Forelimb muscle (tissue), 1 donor: ENCODE results near the gene DBET. TPM values are rescaled to one million over a fixed set of nuclear protein-coding genes. Genes with fewer than 3 reads are reported as not detected.
"Not testable (repeated sequence)": the region's sequence is repeated elsewhere in the genome, so short reads cannot be mapped to it uniquely, and the experiment has no call there.

Source experiments
- DNase-seq: peaks from one replicate; pipeline ENCODE4 v3.0.0-alpha.2; 2013; ENCODE audit warnings: low read depth
- polyA plus RNA-seq: library from polyadenylated mRNA; unstranded; fragments of 120-200 nt; gene quantifications from one replicate; pipeline ENCODE4 v1.2.1, GENCODE V29; 2013; ENCODE audit not compliant: insufficient read length

The DBET gene
- not detected for polyA plus RNA-seq

DNA sequence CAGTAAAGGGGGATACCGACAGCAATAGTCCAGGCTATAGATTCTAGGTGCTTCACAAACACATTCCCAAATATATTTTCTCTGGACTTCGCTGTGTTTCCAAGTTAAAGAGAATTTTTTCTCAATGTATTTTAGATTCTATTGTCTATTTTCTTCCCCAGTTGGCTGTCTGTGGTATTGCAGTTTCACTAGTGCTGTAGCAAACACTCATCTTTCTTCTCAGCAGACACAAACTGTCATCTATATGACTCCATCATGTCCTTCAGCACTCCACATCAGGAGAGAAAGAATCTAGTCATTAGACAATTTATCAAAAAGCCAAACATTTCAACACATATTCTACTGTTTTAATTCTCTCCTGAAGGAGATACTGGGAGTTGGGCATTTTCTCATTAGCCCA is at the start of gene DBET:
DBET (plus strand) TSS at position 161 of the 400 bp plus-strand sequence.
- not testable (repeated sequence) for DNase-seq

DNA sequence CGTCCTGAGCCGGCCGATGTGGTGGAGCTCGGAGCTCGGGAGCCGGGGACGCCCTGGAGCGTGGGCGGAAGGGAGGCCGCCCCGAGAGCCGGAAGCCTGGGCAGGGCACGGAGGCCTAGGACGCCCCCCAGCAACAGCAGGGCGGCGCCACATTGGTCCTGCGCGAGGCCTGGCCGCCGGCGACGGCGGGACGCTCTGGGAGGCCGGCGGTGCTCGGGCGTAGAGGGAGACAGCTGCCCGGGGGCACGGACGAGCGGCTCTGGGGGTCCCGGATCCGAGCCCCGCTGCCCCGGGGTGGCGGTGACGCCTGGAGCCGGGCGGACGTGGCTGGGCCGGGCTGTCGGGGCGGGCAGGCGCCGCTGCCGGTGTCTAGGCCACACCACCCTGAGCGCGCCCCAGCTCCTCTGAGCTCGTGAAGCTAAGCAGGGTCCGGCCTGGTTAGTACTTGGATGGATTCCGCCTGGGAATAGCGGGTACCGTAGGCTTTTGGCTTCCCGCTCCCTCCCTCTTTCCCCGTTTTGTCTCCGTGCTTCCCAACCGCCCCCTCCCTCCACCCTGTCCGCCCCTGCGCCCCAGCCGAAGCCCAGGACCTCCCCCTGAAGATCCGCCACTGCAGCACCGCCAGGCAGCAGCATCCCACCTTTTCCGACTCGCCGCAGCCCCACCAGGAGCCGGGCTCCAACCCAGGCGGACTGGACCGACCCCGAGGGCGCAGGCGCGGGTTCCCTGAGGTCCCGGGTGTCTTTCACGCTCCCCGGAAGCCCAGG is 49.3 kb upstream of the DBET start:
- no peak for DNase-seq

- DNase-seq: no peak
These were observed 48.5 kb upstream of the DBET start for GRCh38 chr4:190015538-190016368.

- DNase-seq: no peak
These were observed 47.7 kb upstream of the DBET start for GRCh38 chr4:190016369-190017289.

- no peak for DNase-seq
These were observed 46.7 kb upstream of the DBET start for GRCh38 chr4:190017357-190018200.

GRCh38 chr4:190018201-190018920 is 45.9 kb upstream of the DBET start:
- no peak for DNase-seq

- DNase-seq: no peak
These were observed 45.1 kb upstream of the DBET start for GRCh38 chr4:190019023-190019858.

GRCh38 chr4:190019859-190020463 is 44.3 kb upstream of the DBET start:
- not testable (repeated sequence) for DNase-seq

- DNase-seq: peak; percentile 4
These were observed 43.2 kb upstream of the DBET start for GRCh38 chr4:190020790-190021717.

GRCh38 chr4:190021973-190022372 is 42.3 kb upstream of the DBET start:
- not testable (repeated sequence) for DNase-seq

DNA sequence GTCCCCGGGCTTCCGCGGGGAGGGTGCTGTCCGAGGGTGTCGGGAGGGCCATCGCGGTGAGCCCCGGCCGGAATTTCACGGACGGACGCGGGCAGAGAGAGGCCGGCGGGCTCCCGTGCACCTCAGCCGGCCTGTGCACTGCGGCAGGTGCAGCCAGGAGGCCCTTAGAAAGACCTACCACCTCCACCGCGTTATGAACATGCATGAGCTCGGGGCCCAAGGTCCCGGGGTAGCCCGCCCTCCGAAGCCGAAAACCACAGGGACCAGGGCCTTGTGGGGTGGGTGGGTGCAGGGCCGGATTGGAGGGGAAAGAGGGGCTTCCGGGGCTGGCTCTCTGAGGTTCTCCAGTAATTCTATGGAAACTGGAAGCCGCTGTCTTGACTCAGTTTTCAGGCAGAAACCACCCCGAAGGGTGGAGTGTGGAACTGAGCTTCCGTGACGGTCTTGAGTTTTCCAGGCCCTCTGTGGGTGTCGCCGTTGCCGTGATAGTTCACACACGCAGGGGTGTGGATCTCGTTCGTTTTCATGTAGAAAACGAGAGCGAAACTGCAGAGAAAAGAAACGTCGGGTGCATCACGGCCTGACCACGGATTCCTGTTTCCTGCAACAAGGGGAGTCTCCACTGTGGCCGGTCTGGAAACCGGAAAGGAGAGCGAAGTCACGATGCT is 41.6 kb upstream of the DBET start:
- not testable (repeated sequence) for DNase-seq

DNA sequence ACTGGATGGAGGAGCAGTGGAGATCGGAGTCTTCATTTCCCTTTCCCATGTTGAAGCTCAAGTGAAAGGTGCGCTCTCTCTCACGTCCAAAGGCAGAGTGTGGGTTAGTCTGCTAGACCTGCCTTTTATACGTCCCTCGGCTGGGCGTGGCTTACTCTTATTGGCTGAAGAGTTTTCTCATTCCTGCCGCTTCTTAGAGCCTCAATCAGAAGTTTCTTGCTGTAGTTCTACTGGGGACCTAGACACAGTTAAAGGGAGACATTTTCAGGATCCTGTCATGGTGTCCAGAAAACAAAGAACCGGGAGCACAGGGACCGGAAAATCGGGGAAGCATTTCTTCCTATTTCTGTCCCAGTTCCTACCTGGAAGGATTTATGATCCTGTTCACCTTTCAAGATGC is 37.1 kb upstream of the DBET start, which contains the start of gene FRG2:
FRG2 (minus strand) TSS at position 101 of the 400 bp plus-strand sequence; CDS start at position 49, 52 bp downstream.
- not testable (repeated sequence) for DNase-seq

DNA sequence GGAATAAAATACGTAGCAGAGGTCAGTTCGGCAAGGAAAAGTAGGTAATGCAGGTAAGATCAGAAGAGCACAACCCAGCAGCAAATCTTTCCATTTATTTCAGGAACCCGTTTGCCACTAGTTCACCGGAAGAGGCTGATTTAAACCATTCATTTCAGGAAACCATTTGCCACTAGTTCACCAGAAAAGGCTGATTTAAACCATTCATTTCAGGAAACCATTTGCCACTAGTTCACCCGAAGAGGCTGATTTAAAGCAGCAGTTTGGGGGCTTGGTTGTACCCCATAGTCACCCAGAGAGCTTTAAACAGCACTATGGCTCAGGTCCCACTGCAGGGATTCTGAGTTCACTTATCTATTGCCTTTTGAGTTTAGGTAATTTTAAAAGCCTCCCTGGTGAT is 33.0 kb upstream of the DBET start:
- DNase-seq: not testable (repeated sequence)

DNA sequence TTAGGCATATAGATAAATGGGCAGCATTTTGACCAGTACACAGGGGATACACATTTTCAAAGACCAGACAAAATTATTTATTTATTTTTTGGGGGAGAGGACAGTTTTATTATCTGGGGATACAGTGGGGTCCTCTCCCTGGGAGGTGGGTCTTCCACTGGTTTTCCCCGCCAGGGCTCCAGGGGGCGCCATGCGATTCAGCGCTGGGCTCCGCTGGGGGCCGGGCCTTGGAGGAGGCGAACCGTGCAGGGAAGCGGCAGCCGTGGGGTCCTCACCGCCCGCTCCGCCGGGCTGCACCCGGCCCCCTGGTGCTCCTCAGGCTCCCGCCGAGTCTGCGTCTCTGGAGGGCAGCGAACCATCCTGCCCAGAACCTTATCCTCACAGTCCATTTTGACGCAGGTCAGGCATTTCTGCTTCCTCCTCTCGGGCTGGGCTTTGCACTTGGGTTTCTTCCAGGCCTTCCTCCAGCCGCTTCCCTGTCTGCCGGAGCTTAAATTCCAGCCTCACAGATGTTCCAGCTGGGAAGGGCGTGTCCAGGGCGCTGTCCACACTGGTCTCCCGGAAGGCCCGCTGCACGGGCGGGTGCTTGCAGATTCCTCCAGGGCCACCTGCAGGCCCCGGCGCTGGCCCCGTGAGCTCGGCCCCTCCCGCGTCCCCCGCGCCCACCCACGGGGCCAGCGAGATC is 26.5 kb upstream of the DBET start:
- not testable (repeated sequence) for DNase-seq

DNA sequence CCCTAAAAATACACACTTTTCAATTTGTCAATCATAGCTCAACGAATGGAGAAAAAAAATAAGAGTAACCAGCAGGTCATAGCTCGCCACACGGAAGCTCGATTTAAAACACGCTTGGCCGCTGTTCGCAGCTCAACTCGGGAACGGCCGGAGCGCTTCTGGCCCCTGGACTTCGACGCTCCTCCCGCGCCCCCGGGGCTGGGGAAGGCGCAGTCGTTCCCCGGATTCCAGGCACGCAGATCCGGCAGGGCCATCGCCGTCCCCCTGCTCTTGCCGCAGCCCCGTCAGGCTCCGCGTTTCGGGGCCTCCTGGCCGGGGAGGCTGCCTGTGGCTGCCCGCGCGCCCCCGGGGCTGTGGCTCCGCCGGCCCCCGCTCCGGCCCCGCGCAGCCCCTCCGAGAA is 23.4 kb upstream of the DBET start:
- DNase-seq: not testable (repeated sequence)

DNA sequence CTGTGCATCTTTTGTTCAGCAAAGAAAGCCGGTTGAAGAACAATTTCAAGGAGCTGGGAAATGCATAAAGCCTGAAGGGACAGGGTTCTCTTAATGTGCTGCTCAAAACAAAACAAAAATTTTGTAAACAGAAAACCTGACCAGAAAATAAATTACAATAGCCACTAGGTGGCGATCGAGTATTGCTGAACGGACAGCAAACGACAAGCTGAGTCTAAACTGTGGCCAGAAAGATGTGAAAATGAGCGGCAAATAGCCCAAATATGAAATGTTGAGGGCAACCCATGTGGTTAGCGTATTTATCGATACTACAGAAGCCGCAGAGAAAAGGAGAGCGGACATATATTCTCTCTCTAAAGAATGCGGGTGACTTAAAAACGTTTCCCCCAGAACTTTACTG is 16.7 kb upstream of the DBET start:
- not testable (repeated sequence) for DNase-seq
